ENCODE measurements around the gene CCNC.

DNA sequence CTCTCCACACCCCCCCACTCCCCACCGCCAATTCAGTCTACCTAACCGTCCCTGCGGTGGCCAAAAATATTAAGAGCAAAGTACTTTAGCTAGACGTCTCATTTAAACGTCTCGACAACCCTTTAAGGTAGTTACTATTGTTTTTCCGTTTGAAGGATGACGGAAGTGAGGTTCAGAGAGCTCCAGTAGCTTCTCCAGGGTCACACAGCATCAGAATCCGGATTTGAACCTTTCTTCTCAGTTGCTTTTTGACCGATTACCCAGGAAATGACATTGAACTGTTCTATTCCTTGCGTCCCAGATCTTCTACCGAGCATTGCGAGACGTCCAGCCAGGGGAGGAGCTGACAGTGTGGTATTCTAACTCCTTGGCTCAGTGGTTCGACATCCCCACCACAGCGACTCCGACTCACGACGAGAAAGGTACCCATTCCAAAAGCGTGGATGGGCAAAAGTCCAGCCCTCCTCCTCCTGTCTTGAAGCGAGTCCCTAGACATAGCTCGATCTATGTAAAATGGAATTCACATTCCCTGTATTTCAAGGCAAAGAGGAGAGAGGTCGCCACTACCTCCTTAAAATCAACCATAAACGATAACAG, 40.5 kb upstream of the CCNC start:
- TF ChIP-seq, protein P1, sequence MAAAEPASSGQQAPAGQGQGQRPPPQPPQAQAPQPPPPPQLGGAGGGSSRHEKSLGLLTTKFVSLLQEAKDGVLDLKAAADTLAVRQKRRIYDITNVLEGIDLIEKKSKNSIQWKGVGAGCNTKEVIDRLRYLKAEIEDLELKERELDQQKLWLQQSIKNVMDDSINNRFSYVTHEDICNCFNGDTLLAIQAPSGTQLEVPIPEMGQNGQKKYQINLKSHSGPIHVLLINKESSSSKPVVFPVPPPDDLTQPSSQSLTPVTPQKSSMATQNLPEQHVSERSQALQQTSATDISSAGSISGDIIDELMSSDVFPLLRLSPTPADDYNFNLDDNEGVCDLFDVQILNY (CRISPR knock-in tag; IDR thresholded peaks at IDR 0.05), result no peak
- TF ChIP-seq, protein P2, sequence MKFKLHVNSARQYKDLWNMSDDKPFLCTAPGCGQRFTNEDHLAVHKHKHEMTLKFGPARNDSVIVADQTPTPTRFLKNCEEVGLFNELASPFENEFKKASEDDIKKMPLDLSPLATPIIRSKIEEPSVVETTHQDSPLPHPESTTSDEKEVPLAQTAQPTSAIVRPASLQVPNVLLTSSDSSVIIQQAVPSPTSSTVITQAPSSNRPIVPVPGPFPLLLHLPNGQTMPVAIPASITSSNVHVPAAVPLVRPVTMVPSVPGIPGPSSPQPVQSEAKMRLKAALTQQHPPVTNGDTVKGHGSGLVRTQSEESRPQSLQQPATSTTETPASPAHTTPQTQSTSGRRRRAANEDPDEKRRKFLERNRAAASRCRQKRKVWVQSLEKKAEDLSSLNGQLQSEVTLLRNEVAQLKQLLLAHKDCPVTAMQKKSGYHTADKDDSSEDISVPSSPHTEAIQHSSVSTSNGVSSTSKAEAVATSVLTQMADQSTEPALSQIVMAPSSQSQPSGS (CRISPR knock-in tag; IDR thresholded peaks at IDR 0.05; ENCODE audit: borderline replicate concordance, low read depth), result no peak
- TF ChIP-seq, protein P3, sequence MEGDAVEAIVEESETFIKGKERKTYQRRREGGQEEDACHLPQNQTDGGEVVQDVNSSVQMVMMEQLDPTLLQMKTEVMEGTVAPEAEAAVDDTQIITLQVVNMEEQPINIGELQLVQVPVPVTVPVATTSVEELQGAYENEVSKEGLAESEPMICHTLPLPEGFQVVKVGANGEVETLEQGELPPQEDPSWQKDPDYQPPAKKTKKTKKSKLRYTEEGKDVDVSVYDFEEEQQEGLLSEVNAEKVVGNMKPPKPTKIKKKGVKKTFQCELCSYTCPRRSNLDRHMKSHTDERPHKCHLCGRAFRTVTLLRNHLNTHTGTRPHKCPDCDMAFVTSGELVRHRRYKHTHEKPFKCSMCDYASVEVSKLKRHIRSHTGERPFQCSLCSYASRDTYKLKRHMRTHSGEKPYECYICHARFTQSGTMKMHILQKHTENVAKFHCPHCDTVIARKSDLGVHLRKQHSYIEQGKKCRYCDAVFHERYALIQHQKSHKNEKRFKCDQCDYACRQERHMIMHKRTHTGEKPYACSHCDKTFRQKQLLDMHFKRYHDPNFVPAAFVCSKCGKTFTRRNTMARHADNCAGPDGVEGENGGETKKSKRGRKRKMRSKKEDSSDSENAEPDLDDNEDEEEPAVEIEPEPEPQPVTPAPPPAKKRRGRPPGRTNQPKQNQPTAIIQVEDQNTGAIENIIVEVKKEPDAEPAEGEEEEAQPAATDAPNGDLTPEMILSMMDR (IDR thresholded peaks at IDR 0.05), result no peak
- TF ChIP-seq ELF4 (CRISPR knock-in tag; IDR thresholded peaks at IDR 0.05; ENCODE audit: low read depth), result no peak
- TF ChIP-seq RELA (CRISPR knock-in tag; IDR thresholded peaks at IDR 0.05; ENCODE audit: borderline replicate concordance), result no peak
- no peak for TF ChIP-seq ZNF263 (CRISPR knock-in tag; IDR thresholded peaks at IDR 0.05; ENCODE audit: low read depth)
- no peak for TF ChIP-seq NR3C1 (CRISPR knock-in tag; conservative IDR thresholded peaks at IDR 0.05; ENCODE audit: low read depth)
- no peak for TF ChIP-seq ETV6 (CRISPR knock-in tag; IDR thresholded peaks at IDR 0.05)
- TF ChIP-seq, protein P4, sequence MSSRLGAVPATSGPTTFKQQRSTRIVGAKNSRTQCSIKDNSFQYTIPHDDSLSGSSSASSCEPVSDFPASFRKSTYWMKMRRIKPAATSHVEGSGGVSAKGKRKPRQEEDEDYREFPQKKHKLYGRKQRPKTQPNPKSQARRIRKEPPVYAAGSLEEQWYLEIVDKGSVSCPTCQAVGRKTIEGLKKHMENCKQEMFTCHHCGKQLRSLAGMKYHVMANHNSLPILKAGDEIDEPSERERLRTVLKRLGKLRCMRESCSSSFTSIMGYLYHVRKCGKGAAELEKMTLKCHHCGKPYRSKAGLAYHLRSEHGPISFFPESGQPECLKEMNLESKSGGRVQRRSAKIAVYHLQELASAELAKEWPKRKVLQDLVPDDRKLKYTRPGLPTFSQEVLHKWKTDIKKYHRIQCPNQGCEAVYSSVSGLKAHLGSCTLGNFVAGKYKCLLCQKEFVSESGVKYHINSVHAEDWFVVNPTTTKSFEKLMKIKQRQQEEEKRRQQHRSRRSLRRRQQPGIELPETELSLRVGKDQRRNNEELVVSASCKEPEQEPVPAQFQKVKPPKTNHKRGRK (CRISPR knock-in tag; IDR thresholded peaks at IDR 0.05; ENCODE audit: borderline replicate concordance), result no peak
- TF ChIP-seq, protein P5, sequence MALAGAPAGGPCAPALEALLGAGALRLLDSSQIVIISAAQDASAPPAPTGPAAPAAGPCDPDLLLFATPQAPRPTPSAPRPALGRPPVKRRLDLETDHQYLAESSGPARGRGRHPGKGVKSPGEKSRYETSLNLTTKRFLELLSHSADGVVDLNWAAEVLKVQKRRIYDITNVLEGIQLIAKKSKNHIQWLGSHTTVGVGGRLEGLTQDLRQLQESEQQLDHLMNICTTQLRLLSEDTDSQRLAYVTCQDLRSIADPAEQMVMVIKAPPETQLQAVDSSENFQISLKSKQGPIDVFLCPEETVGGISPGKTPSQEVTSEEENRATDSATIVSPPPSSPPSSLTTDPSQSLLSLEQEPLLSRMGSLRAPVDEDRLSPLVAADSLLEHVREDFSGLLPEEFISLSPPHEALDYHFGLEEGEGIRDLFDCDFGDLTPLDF (CRISPR knock-in tag; IDR thresholded peaks at IDR 0.05), result no peak
- TF ChIP-seq ZNF232 (CRISPR knock-in tag; IDR thresholded peaks at IDR 0.05), result no peak
- TF ChIP-seq TCF7 (CRISPR knock-in tag; IDR thresholded peaks at IDR 0.05; ENCODE audit: low read depth), result no peak
- TF ChIP-seq SMAD4 (CRISPR knock-in tag; IDR thresholded peaks at IDR 0.05), result no peak
- TF ChIP-seq, protein P6, sequence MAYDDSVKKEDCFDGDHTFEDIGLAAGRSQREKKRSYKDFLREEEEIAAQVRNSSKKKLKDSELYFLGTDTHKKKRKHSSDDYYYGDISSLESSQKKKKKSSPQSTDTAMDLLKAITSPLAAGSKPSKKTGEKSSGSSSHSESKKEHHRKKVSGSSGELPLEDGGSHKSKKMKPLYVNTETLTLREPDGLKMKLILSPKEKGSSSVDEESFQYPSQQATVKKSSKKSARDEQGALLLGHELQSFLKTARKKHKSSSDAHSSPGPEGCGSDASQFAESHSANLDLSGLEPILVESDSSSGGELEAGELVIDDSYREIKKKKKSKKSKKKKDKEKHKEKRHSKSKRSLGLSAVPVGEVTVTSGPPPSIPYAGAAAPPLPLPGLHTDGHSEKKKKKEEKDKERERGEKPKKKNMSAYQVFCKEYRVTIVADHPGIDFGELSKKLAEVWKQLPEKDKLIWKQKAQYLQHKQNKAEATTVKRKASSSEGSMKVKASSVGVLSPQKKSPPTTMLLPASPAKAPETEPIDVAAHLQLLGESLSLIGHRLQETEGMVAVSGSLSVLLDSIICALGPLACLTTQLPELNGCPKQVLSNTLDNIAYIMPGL (CRISPR knock-in tag; IDR thresholded peaks at IDR 0.05), result no peak
